ENCODE data around the gene PCNX2. TPM values are rescaled to one million over a fixed set of nuclear protein-coding genes. Genes with fewer than 3 reads are reported as not detected.

PCNX2 gene
- total and polyA plus RNA-seq, 10 of the 15 experiments (the other 5 are each of a cell fraction or from before 2014, with no cell fraction given): 2.1 to 16.4 (median 8.1) TPM

GRCh38 chr1:232988572-232989040 is 306.9 kb downstream of the PCNX2 start:
- ChIA-PET SMC1A (ENCODE audit: uncharacterized antibody, unreplicated experiment) (no interaction called here), POLR2A (no interaction called here), RAD21 (ENCODE audit: unreplicated experiment) (no interaction called here), CTCF (no interaction called here)
- WGBS (ENCODE audit: insufficient coverage, insufficient replicate concordance, low lambda C conversion rate, missing lambda C conversion rate): 73% methylated on average over 8 of the region's 8 CpGs
- DNase-seq (ENCODE audit: low read depth, low spot score) (no peak), ATAC-seq (no peak), FAIRE-seq (no peak)
- Histone ChIP-seq H3K4me2 (ENCODE audit: control insufficient read depth, insufficient read depth) (no peak overlapping the region), H3K36me3 (ENCODE audit: control insufficient read depth in 2 of 2, insufficient read depth in 2 of 2, low read length in 1 of 2) (no peaks in the 10 kb centered on the region; a peak in 1 of 4 replicates), H3K79me2 (ENCODE audit: control insufficient read depth, insufficient read depth, low read length) (no peaks in the 10 kb centered on the region), H4K20me1 (ENCODE audit: control insufficient read depth, insufficient read depth) (no peaks in the 10 kb centered on the region), H3K4me1 (ENCODE audit: control insufficient read depth, insufficient read depth, low read length) (no peaks in the 10 kb centered on the region), H3K4me3 (no peak overlapping the region), H3K27me3 (replicated peaks in 1 of 2; ENCODE audit: control insufficient read depth in 2 of 2, insufficient read depth in 2 of 2, low read length in 1 of 2) (no peaks in the 10 kb centered on the region), H2AFZ (ENCODE audit: control insufficient read depth, low read depth, low read length) (no peak overlapping the region), H3K9me3 (replicated peaks; ENCODE audit: control insufficient read depth, insufficient read depth, low read length) (no peaks in the 10 kb centered on the region; the same call in 2 of the 3 replicates), H3K27ac (ENCODE audit: control insufficient read depth, insufficient read depth) (no peak overlapping the region), H3K9ac (ENCODE audit: control insufficient read depth, insufficient read depth, low read length) (no peak overlapping the region)
- no TSS peak for BruUV-seq (replicated peaks)
- in situ Hi-C loops (cut with MboI): no loop called here
- no peak for TF ChIP-seq FOXM1 (IDR thresholded peaks at IDR 0.05; ENCODE audit: low read depth, low read length)
- intact Hi-C loops (cut with micrococcal nuclease; ENCODE audit: unreplicated experiment): no loop called here

GRCh38 chr1:232987774-232988140 is 307.8 kb downstream of the PCNX2 start:
- no TSS peak for BruUV-seq (replicated peaks)
- FAIRE-seq (no peak), DNase-seq (ENCODE audit: low read depth, low spot score) (no peak), ATAC-seq (no peak)
- no peak overlapping the region for H3K9ac ChIP-seq (ENCODE audit: control insufficient read depth, insufficient read depth, low read length)
- no peak overlapping the region for H3K4me2 ChIP-seq (ENCODE audit: control insufficient read depth, insufficient read depth)
- intact Hi-C loops (cut with micrococcal nuclease; ENCODE audit: unreplicated experiment): no loop called here
- TF ChIP-seq ZNF217 (IDR thresholded peaks at IDR 0.05): no peak
- TF ChIP-seq CBX3 (IDR thresholded peaks at IDR 0.05; ENCODE audit: borderline replicate concordance, low read depth): no peak
- no peak for TF ChIP-seq HDAC6 (IDR thresholded peaks at IDR 0.05; ENCODE audit: unreplicated experiment)
- TF ChIP-seq BRCA1 (IDR thresholded peaks at IDR 0.05; ENCODE audit: low read depth, low read length): no peak
- TF ChIP-seq PBX3 (IDR thresholded peaks at IDR 0.05; ENCODE audit: insufficient replicate concordance, low read depth, low read length): no peak
- no peak for TF ChIP-seq SMC3 (IDR thresholded peaks at IDR 0.05; ENCODE audit: borderline replicate concordance, low read length)
- H3K4me1 ChIP-seq (ENCODE audit: control insufficient read depth, insufficient read depth, low read length): no peaks in the 10 kb centered on the region
- ChIA-PET SMC1A (ENCODE audit: uncharacterized antibody, unreplicated experiment) (no interaction called here), POLR2A (no interaction called here), RAD21 (ENCODE audit: unreplicated experiment) (no interaction called here), CTCF (no interaction called here)
- H3K27me3 ChIP-seq (replicated peaks in 1 of 2; ENCODE audit: control insufficient read depth in 2 of 2, insufficient read depth in 2 of 2, low read length in 1 of 2): no peaks in the 10 kb centered on the region
- H3K9me3 ChIP-seq (replicated peaks; ENCODE audit: control insufficient read depth, insufficient read depth, low read length): no peaks in the 10 kb centered on the region
- H3K4me3 ChIP-seq: no peak overlapping the region
- 75% methylated on average over 13 of the region's 13 CpGs for WGBS (ENCODE audit: insufficient coverage, insufficient replicate concordance, low lambda C conversion rate, missing lambda C conversion rate)
- no peaks in the 10 kb centered on the region; a peak in 1 of 4 replicates for H3K36me3 ChIP-seq (ENCODE audit: control insufficient read depth in 2 of 2, insufficient read depth in 2 of 2, low read length in 1 of 2)
- H4K20me1 ChIP-seq (ENCODE audit: control insufficient read depth, insufficient read depth): no peaks in the 10 kb centered on the region
- H3K79me2 ChIP-seq (ENCODE audit: control insufficient read depth, insufficient read depth, low read length): no peaks in the 10 kb centered on the region
- no peak overlapping the region for H3K27ac ChIP-seq (ENCODE audit: control insufficient read depth, insufficient read depth)
- no peak overlapping the region for H2AFZ ChIP-seq (ENCODE audit: control insufficient read depth, low read depth, low read length)
- in situ Hi-C loops (cut with MboI): no loop called here

Data from GM12878 (cell line).